HG02885 (cell line): ENCODE data around the gene LRRC45.

Experiments used
- ATAC-seq: cut with Tn5 transposase; IDR thresholded peaks from one replicate; pipeline ENCODE4 v1.9.1; 2021; ENCODE audit warnings: mild to moderate bottlenecking; ENCODE audit not compliant: unreplicated experiment, poor library complexity

The LRRC45 gene

GRCh38 chr17:82078433-82078832 is 55.3 kb downstream of the LRRC45 start:
- ATAC-seq: no peak

- no peak for ATAC-seq
Measured at GRCh38 chr17:82079001-82079677, 56.0 kb downstream of the LRRC45 start.

- no peak for ATAC-seq
Measured at GRCh38 chr17:82080048-82080788, 57.1 kb downstream of the LRRC45 start.
